ENCODE results near the gene ZSCAN31. TPM values are rescaled to one million over a fixed set of nuclear protein-coding genes. Genes with fewer than 3 reads are reported as not detected.
"Not testable (repeated sequence)": the region's sequence is repeated elsewhere in the genome, so short reads cannot be mapped to it uniquely, and the experiment has no call there.

The ZSCAN31 gene
- total RNA-seq, 1 donor from 2014 or later, result 25.7 TPM

DNA sequence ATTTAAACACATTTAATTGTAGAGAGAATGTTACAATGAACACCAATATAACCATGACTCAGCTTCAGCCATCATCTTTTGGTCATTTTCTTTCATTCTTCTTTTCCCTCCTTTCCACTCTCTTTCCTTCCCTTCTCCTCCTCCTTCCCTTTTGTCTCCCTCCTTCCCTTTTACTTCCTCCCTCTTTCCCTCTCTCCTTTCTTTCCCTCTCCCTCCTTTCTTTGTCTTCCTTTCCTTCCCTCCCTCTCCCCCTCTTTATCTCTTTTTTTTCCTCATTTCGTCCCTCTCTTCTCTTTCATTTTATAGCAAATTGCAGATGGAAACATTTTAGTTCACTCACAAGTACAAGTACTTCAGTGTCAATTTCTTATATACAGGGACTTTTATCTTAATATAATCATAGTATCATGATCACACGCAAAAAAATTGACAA, 15.6 kb upstream of the ZSCAN31 start:
- DNase-seq, result no peak

DNA sequence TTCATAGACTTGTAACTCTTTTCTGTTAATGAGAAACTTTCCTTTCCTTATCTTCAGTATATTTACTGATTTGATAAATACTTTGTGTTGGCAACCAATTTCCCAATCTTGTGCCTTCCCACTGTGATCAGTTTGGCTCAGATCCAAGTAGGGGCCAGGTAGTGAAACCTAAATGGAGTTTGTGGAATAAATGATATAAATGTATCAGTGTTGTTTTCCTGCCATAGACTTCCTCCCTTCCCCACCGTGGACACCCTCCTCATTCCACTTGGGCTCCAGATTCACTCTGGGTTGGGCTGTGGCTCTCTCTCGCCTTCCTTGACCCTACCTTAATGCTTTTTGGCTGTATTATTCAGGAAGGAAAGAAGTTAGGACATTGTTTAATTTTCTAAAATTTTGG, 15.1 kb upstream of the ZSCAN31 start:
- peak; percentile 11 for DNase-seq

DNA sequence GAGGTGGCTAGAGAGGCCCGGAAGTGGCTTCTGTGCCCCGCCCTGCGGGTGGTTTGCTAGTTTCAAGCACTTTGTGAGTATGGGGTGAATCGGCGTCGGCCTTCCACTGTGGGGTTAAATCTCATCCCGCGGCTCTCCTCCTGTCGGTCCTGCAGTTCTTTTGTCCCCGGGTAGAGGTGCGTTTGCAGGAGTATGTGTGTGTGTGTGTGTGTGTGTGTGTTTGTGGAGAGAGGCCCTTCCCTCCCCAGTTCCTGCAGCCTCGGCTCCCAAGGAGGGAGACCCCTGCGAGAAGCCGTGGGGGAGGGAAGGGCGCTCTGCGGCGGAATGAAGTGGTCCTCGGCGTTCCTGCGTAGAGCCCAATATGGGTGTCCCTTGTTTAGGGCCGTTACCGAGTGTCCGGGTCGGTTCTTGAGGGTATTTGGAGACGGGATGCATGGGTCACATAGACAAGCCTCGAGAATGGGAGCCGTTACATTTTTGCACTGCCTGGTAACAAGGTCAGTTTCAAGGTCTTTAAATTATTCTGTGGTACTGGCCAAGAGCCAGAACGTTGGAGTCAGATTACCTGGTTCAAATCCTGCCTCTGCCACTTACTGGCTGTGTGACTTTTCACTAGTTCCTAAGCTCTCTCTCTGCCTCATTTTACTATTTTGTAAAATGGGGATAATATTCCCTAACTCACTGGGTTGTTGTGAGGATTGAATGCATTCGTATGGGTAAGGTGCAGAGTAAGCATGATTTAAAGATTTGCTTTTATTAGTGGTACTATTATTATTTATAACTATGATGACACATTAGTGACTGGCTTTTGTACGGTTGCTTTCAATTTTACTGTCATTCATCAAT, 14.2 kb upstream of the ZSCAN31 start, which contains the start of gene ZKSCAN3:
Gene ZKSCAN3 (plus strand): TSS at position 56 of the 846 bp plus-strand sequence. CDS start 9,640 bp downstream, outside the sequence.
- peak; percentile 81 for DNase-seq

DNA sequence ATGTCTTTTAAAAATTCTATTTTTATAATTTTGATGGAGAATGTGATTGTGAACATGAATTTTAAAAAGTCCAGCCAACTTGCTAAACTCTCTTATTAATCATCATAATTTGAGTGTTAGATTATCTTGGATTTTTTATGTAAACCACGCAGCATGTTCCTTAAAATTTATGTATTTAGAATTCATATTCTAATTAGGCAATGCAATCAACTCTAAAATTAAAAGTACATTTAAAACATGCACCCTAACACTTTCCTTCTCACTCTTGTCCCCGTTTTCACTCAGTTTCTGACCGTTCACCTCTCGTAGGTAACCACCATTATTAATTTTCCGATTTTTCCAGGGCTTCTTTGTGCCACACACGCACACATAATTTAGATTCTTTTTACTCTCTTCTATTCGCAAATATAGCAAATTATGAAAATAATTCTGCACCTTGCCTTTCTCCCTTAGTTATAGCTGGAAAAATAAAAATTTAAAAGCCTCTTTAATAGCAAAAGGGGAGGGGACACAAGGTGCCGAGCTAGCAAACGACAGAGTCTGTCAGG, 13.5 kb upstream of the ZSCAN31 start:
- DNase-seq, result no peak

DNA sequence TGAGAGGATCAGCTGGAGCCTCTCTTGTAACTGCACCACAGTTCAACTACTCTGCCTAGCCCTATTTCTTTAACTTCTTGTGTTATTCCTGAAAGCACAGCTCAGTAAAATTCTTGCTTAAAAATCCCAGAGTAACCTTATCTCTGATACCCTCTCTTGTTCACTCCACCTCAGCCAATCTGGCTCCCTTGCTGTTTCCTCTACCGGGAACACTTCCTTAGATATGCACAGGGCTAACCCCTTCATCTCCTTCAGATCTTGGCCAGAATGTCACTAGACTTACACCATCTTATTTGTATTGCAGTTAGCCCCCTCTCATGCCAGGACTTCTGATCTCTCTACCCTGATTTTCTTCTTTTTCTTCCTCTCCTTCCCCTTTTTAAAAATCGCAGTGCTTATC, 11.2 kb upstream of the ZSCAN31 start:
- no peak for DNase-seq

DNA sequence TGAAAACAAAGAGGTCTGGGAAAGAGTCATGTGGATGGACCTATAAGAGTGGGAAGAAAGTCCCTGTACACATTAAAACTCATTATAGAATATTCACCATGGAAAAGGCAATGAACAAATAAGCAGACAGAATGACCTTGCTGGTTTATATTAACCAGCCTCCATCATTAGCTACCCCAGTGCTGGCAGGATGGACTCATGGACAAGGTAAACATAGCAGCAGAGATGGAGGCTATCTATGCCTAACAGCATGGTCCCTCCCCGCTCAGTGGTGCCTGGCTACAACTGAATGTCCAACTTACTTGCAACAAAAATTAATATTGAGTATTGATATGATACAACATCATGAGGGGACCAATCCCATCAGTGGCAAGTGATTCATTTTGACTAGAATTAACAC, 9.3 kb upstream of the ZSCAN31 start:
- DNase-seq, result no peak

DNA sequence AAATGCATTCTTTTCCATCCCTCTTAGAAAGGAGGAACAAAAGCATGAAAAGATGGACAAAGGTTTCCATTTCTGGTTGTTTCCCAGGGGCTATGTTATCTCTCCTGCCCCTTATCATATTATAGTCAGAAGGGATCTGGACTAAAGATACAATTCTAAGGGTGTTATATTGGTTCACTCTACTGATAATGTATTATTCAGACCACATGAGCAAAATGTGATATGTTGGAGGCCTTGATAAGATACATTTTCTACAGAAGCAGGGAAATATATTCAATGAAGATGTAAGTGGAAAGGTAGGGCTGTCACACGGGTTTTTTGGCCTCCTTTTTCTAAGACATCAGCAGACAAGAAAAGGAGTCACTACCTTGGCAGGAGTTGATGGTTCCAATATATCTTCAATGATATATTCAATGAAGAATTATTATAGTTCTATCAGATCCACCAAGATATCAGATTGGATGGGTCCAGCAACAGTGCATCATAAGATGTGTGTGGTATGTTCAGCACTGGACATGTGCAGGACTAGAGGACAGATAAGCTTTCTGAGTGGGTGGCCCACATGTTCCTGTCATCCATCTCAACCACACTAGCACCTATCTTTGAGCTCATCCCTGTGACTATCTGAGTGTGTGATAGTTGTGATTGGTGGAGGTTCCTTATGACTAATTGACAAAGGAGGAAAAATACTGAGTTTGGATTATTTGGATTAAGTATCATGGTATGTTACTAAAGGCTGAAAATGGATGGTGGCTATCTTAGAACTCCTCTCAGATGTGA, 8.1 kb upstream of the ZSCAN31 start:
- no peak for DNase-seq

DNA sequence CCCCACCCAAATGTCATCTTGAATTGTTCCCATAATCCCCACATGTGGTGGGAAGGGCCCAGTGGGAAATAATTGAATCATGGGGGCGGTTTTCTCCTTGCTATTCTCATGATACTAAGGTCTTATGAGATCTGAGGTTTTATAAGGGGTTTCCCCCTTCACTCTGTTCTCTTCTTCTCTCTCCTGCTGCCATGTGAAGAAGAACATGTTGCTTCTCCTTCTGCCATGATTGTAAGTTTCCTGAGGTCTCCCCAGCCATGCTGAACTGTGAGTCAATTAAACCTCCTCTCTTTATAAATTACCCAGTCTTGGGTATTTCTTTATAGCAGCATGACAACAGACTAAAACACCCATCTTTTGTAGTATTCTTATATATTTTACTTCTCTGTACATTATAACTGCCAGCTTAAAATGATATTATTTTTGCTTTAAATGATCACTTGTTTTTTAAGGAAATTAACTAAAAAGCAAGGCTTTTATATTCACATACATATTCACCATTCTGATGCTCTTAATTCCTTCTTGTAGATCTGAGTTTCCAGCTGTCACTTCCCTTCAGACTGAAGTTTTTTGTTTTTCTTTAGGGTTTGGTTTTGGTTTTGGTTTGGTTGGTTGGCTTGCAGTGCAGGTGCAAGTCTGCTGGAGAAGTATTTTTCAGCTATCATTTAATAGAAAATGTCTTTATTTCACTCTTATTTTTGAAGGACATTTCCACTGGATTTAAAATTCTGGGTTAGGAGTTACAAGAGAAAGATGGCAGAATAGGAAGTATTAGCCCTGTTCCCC, 4.6 kb upstream of the ZSCAN31 start:
- no peak for DNase-seq

DNA sequence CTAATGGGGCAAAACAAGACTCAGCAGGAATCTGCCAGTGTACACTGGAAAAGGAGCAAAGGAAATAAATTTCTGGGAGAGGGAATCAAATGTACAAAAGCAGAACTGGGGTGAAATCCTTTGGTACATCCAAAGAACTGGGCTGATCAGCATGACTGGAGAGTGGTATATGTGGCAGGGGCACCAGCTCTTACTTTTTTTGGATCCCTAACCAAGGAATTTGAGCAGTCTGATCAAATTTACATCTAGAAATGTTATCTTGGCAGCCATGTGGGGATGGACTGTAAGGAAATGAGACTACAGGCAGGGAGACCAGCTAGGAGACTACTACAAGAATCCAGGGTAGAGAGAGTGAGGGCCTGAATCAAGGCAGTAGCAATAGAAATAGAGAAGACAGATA, 1.2 kb upstream of the ZSCAN31 start:
- DNase-seq, result no peak

DNA sequence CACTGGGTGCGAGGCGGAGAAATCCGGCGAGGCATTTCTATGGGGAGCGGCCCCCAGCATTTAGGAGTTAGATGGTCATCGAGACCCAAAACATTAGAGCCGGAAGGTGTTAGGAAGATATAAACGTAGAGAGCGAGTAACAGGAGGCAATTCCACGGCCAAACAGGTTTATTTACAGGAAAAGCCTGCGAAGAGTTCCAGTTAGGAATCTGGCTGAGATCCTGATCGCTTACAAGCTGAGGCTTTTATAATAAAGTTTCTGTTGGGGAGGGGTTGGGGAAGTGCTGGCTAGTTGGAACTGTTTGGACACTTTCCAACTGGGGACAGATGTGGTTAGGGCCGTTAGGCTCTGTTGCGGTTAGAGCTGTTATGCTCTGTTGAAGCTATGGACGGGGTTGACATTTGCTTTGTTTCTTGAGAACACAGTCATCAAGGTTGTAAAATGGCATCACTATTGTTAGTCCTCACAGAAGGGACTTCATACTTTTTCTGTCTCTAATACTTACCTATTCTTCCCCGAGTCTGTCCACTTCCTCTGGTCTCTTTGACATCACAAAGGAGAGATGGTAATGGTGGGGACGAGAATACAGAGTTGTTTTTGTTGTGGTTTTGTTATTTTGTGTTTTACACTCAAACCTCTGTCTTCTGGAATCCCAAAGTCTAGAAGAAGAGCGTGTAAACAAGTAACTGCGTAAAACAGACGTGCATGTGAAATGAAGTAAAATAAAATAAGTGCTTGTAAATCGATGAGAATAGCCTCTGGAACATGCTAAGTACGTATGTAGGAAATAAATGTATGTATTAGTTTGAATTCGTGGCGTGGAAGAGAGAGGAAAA, 554 bp upstream of the ZSCAN31 start:
- peak; percentile 76 for DNase-seq

DNA sequence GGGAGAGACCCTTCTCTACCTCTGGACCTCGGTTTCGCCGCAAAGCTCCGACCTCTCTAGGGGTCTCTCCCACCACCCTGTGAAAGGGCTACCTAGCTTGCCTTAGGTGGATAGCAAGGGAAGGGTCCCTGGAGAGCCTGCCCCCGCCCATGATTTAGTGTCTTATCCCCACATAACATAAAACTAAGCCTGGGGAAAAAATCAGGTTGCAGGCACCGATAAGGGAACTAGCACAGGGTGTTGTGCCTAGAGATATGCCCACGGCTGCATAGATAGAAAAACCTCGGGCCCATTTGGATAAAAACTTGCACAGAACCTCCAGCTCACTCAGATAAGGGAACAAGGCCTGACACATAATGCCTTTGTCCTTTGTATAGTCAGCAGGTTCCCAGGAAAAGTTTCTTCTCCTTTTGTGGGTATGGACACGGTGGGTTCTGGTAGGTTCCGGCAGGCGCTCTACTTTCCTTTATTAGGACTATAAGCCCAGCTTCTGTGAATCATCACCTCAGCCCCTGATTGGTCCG, 846 bp downstream of the ZSCAN31 start:
- DNase-seq, result no peak

DNA sequence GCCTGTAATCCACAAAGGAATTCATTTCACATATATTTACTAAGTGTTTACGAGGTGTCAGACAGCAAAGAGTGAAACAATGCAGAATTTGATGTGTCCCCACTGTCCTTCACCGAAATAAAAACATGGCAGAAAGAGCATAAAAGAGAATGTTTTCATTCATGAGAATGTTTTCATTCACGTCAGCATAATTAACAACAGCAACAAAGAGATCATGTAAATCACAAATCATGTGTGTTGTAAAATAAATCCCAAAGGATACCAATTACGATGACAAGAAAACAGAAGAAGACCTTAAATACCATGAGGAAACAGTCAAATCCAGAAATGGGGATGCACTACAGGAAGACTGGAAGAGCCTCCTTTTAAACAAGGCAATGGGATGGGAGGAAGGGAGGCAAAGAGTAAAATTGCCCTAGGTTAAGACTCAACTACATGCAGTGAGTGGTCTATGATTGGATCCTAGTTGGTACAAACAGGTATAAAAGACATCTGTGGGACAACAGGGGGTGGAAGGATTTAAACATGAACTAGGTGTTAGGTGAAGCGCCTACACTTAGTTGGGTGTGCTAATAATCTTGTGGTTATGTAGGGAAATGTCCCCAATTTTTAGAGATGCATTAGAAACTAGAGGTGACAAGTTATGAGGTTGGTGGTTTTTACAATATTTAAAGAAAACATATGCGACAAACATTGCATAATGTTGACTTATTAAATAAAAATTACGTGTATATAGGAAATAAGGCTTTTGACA, 1.5 kb downstream of the ZSCAN31 start:
- DNase-seq, result no peak

DNA sequence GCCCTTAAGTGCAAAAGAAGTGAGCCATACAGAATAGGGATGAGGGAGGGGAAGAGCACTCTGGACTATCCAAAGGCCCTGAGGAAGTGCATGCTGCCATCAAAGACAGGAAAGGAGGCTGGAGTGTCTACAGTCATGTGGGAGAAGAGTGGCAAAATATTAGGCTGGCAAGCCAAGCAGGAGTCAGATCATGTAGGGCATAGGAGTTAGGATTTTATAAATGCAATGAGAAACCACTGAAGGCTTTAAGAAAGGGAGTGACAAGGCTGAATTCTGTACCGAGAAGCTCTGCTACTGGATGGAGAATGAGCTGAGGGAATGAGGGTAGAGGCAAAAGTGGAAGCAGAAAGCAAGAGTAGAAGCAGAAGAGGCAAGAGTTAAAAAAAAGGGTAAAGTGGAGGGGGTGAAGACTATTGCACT, 2.3 kb downstream of the ZSCAN31 start:
- no peak for DNase-seq

DNA sequence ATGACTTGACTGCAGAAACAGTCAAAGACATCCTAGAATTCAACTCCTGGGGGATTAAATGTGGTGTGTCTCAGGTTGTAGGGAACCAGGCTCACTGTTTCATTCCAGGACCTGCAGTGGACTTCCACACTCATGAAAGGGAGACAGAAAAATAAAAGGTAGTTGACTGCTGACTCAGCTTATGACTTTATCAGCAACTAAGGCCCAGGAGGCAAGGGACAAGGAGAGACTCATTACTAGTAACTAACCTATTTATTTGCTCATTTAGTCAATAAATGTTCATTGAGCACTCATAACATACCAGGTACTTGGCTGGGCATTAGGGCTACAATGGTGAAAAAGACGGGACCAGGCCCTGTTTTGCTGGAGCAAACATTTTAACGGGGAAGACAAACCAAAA, 2.9 kb downstream of the ZSCAN31 start:
- no peak for DNase-seq

DNA sequence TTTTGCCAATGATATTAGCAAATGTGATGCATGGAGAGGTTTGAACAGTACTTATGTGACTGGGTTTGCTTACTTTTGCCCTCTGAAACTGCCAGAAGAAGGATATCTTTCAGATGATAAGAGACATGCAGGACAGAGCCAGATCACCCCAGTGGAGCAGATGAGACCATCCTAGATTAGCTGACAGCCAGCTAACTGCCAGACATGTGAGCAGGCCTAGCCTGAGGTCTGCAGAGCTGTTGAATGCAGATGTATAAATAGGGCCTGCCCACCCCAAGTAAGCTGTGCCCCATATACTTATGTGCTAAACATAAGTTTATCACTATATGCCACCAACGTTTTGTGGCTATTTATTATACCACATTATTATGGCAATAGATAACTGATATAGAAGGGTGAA, 5.9 kb downstream of the ZSCAN31 start:
- DNase-seq, result no peak

DNA sequence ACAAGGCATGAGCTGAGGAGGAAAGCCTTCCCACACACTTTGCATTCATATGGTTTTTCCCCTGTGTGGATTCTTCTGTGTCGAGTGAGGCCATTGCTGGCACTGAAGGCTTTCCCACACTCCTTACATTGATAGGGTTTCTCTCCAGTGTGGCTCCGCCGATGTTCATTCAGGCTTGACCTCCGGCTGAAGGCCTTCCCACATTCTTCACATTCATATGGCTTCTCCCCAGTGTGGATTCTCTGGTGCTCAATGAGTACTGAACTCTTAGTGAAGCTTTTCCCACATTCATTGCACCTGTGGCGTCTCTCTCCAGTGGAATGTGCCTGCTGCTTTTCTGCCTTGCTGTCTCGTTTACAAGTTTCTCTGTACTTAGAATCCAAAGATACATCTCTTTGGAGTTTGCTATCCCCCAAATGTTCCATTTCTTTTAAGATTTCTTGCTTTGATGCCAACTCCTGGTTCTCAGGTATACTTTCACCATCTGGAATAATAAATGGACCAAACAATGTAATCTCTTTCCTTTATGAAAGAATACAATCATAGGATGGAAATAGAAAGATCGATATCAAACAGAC, 9.5 kb downstream of the ZSCAN31 start:
- no peak for DNase-seq

DNA sequence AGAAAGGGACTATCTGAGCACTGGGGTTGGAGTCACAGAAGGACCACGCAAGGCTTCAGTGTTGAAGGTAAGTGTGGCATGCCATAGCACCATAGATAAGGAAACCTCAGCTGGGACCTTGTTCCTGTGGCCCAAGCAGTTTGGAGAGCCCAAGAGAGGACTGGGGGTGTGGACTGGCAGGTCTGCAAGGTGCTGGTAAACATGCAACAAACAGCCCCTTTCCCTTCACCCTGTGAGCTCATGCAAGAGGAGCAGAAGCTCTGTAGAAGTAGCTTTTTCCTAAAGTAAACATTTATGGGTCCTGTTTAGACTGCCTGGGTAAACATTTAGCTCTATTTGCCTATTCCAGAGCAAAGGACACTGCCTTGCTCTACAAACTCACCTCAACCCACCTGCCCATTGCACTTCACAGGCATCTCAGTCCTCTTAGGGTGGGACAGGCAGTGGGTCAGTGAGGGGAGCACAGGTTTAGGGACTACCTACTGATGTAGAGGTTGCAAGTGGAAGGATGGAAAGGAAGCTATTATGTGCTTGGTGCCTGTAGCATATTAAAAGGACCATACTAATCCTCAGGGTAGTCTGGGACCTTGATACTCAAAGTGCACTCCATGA, 12.0 kb downstream of the ZSCAN31 start:
- DNase-seq, result no peak

DNA sequence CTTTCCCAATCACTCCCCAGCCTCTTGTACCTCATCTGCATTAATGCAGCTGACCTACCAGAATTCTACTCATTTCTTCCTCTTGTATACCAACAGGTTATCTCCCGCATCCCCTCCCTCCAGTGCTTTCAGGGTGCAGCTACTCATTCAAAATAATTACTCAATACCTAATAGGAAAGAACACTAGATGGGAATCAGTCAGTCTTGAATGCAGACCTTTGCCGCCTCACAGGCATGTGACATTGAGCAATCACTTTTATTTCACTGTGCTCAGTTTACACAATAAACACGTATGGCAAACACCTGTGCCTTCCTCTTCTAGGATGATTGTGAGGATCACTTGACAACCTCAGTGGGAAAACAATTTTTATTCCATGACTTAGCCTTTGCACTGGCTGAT, 13.3 kb downstream of the ZSCAN31 start:
- DNase-seq, result no peak

DNA sequence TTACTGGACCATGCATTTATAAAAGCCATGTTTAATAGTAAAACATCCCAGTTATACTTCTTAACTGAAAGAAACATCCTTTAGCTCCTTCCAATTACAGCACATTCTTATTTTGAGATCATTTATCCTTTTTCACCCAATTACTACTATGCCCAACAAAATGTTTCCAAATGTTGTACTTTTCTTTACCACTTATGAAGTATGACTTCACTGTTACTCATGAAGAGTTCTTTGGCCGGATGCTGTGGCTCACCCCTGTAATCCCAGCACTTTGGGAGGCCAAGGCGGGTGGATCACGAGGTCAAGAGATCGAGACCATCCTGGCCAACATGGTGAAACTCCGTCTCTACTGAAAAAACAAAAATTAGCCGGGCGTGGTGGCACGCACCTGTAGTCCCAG, 18.1 kb downstream of the ZSCAN31 start:
- DNase-seq, result not testable (repeated sequence)

DNA sequence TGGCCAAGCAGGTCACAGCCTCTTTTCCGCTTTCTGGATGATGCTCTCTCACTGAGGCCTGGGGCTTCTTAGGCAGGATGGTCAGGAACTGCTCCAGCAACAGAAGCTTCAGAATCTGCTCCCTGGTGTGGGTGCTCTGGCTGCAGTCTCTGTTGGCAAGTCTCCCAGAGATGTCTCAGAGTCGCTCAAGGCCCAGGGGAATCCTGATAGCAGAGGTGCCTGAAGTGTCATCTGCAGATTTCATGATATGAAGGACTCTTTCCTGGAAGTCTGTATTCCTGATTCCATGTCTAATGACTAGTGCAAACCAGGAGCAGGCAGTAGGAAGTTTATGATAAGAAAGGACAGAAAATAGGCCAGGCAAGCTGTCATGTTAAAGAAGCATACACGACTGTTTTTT, 20.3 kb downstream of the ZSCAN31 start:
- no peak for DNase-seq
